ENCODE measurements around the gene ZNF214.

DNA sequence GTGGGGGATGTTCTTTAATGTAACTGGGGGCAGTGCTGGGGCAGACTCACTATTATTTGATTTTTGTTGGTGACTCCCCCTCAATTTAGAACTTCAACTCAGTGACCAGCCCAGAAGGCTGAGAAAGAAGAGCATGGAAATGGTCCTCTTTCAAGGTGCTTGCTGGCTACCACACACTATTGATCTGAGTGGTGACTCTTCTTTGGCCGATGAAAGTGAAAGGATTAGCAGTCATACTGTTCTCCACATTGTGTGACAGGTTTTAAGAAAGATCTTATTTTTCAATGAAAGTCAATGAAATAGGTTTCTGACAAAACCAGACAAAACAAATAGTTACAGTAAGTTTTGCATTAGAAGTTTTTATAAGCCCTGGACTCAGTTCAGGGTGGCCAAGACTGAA is 30.0 kb upstream of the ZNF214 start:
- TF ChIP-seq YY1 (IDR thresholded peaks at IDR 0.05; ENCODE audit: insufficient read depth, insufficient read length) = no peak
- no peak for TF ChIP-seq ZNF274 (IDR thresholded peaks at IDR 0.05; ENCODE audit: low read depth, low read length)
- no peak for TF ChIP-seq SUZ12 (IDR thresholded peaks at IDR 0.05; ENCODE audit: extremely low read depth, insufficient read depth, insufficient read length)

Measured in NT2/D1 (cell line).